Right renal cortex interstitium (tissue), 3 donors: ENCODE measurements around the gene BLOC1S6. TPM values are rescaled to one million over a fixed set of nuclear protein-coding genes. Genes with fewer than 3 reads are reported as not detected.

Experiments used
- DNase-seq, 3 donors: peaks; one replicate each; pipeline ENCODE4 v3.0.0-alpha.2; 2013; ENCODE audit warnings: low read depth in 3 of 3, low spot score in 2 of 3
- polyA plus RNA-seq, 3 donors: library from polyadenylated mRNA; unstranded; fragments of 120-200 nt; gene quantifications; one replicate each; pipeline ENCODE4 v1.2.1, GENCODE V29; 2013; ENCODE audit not compliant: insufficient read length in 3 of 3

BLOC1S6 gene, protein sequence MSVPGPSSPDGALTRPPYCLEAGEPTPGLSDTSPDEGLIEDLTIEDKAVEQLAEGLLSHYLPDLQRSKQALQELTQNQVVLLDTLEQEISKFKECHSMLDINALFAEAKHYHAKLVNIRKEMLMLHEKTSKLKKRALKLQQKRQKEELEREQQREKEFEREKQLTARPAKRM
- 10 to 100 TPM; 44.6 to 50.4 (median 49.8) TPM for polyA plus RNA-seq

DNA sequence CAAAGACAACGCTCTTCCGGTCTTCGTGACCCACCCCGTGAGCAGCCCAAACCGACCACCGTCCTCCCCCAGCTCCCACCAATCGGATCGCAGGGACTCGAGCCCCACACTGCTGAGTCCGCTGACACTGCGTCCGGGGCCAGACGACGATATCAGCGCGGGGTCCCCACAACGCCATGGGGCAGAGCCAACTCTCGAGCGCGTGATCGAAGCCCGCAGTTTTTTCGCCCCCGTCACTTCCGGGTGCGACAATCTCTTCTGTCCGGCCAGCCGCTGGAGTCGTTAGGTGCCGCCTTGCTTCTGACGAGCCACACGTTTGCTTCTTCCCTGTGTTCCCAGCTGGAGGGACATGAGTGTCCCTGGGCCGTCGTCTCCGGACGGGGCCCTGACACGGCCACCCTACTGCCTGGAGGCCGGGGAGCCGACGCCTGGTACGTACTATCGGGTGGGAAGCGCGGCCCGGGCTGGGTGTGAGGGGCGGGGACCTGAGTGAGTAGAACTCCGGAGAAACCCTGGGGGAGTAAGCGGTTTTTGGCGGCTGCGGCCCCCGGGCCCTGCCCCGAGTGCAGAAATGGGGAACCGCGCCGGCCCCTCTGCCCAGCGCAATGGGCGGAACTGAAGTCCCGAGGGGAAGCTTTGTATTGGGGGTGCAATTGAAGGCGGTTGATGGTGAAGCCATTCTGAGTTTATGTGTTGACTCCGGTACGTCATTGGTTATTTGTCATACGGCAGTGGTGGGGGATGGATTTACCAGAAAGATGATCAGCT is at the start of gene BLOC1S6:
Gene BLOC1S6 (plus strand): TSS at position 285 of the 768 bp plus-strand sequence. CDS start 65 bp downstream, at position 350.
- peak; percentile 91 to 92 (median 92) for DNase-seq

GRCh38 chr15:45539680-45540079 is 47.5 kb upstream of the BLOC1S6 start:
- DNase-seq: no peak

GRCh38 chr15:45540531-45540930 is 46.6 kb upstream of the BLOC1S6 start:
- no peak for DNase-seq

DNA sequence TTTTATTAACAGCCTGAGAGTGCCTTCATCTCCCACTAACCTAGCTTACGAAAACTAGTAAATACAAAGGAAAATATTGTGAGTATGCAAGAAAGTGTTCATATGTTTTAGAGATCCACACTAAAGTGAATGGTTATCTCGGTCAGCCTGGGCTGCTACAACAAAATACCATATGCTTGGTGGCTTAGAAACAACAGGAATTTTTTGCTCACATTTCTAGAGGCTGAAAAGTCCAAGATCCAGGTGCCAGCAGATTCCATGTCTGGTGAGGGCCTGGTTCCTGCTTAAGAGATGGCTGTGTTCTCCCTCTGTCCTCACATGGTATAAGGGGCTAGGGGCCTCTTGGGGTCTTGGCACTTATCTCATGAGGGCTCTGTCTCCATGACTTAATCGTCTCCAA is 44.1 kb upstream of the BLOC1S6 start:
- DNase-seq: no peak

GRCh38 chr15:45544266-45545023 is 42.7 kb upstream of the BLOC1S6 start:
- no peak for DNase-seq

DNA sequence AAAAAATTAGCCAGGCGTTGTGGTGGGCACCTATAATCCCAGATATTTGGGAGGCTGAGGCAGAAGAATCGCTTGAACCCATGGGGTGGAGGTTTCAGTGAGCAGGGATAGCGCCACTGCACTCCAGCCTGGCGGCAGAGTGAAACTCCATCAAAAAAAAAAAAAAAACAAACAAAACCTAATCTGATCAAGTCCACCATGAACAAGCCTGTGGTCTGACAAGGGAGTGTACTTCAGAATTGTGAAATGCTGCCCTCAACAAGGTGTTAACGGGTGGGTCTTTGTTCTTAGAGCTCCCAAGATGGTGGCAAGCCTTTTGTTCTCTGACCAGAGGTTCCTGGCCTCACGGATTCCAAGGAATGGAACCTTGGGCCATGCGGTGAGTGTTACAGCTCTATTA is 40.4 kb upstream of the BLOC1S6 start:
- DNase-seq: no peak

- no peak for DNase-seq
These were observed 38.2 kb upstream of the BLOC1S6 start for GRCh38 chr15:45548753-45549520.

- DNase-seq: no peak
These were observed 37.5 kb upstream of the BLOC1S6 start for GRCh38 chr15:45549541-45550220.

DNA sequence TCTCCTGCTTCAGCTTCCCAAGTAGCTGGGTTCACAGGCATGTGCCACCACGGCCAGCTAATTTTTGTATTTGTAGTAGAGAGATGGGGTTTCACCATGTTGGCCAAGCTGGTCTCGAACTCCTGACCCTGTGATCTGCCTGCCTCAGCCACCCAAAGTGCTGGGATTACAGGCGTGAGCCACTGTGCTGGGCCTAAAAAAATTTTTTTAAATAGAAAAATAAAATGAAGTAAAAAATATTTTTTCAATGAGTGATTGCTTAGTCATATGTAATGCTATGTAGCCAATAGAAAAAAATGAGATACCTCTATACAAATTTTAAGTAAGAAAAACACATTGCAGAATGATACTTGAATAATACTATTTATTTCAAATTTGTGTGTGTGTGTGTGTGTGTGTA is 36.7 kb upstream of the BLOC1S6 start:
- no peak for DNase-seq

- no peak for DNase-seq
These were observed 35.5 kb upstream of the BLOC1S6 start for GRCh38 chr15:45551676-45552075.

DNA sequence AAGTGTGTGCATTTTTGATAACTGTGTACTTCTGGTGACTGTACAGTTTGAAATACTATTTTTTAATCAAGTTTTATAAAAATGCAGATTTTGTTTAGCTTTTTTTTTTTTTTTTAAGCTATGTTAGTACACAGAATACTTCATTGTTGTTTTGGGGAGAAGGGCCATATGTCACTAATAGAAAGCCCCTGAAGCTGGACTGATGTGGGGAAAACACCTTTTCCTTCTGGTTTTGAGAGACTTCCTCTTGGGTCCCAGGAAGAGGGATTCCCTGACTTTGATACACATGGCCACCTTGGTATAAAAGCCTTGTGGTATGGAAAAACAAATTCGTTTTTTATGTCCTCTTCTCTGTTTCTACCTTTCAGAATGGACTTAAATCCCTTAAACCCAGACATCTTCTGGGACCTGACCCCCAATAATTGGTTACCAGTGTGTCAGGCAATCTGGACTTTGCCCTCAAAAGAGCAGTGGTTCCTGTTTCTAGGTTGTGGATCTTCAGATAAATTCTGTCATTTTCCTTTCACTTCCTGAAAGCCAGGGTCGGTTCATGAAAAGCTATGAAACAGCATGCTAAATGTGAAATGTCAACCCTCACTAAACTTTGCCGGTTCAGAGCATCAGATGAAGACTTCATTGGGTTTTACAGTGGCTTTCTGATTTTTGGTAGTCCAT is 31.1 kb upstream of the BLOC1S6 start:
- DNase-seq: no peak

DNA sequence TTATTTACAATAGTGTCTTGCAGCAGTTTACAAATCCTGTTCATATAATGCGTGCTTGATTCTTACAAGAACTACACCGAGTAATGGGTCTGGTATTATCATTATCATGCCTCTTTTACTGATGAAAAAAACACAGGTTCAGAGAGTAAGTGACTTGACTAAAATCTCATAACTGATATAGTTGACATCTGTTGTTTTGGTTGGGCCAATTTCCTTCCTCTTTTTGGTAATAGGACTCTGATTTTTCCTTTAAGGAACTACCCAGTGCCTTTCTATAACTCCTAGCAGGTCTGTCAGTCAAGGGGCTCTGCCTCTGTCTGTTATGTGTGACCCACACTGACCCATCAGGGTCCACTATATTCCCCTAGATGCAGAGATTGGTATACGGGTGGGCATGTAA is 14.6 kb upstream of the BLOC1S6 start:
- no peak for DNase-seq

- no peak for DNase-seq
These were observed 13.1 kb upstream of the BLOC1S6 start for GRCh38 chr15:45573961-45574629.

DNA sequence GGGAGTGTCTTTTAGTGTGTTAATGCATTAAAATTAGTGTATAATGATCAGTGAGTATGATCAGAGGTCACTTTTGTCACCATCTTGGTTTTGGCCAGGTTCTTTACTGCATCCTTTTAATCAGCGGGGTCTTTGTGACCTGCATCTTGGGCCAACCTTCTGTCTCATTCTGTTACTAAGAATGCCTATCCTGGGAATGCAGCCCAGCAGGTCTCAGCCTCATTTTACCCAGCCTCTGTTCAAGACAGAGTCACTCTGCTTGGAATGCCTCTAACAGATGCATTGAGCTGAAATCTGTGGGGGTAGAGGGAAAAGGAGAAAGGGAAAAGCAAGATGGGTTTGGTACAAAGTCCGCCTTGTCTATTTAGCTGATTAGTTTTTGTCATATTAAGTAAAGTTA is 5.3 kb upstream of the BLOC1S6 start:
- no peak for DNase-seq

GRCh38 chr15:45583731-45584639 is 3.2 kb upstream of the BLOC1S6 start:
- no peak for DNase-seq

DNA sequence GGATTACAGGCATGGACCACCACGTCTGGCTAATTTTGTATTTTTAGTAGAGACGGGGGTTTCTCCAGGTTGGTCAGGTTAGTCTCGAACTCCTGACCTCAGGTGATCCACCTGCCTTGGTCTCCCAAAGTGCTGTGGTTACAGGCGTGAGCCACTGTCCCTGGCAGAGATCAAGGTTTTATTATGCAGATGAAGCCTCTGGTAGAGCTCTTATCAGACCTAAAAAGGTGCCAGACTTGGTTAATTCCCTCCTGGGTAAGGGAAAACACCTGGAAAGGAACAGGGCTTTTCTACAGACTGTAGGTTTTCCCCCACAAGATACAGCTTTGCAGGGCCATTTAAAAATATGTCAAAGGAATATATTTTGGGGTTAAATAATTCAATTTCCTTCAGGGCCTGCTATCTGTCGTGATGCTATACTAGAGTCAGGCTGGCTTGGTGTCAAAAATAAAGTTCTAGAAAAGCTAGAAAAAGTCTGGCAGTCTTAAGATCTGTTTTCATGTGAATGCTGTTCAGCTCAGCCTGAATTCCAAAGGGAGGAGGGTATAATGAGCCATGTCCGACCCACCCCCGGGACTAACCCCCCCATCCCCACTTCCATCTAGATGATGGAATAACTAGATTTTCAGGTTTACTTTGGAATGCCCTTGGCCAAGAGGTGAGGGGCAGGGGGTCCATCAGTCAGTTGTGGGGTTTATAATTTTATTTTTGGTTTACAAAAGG is 1.9 kb upstream of the BLOC1S6 start:
- DNase-seq: peak in 1 of 3 donors; percentile 10

DNA sequence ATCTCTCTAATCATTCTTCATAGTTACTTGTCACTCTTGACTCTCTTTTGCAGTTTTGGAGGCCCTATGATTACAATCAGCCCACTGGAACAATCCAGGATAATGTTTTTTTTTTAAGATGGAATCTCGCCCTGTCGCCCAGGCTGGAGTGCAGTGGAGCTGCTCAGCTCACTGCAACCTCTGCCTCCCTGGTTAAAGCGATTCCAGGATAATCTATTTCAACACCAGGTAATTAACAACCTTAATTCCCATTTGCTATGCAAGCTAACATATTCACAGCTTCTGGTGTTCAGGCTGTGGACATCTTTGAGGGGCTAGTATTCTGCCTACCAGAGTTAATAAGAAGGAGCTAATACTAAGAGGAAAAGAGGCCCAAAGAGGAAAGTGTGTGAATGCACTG is 1.1 kb upstream of the BLOC1S6 start:
- DNase-seq: peak in 2 of 3 donors; percentile 15 to 41
